ENCODE results near the gene MED13.
"Not testable (repeated sequence)": the region's sequence is repeated elsewhere in the genome, so short reads cannot be mapped to it uniquely, and the experiment has no call there.

The MED13 gene

DNA sequence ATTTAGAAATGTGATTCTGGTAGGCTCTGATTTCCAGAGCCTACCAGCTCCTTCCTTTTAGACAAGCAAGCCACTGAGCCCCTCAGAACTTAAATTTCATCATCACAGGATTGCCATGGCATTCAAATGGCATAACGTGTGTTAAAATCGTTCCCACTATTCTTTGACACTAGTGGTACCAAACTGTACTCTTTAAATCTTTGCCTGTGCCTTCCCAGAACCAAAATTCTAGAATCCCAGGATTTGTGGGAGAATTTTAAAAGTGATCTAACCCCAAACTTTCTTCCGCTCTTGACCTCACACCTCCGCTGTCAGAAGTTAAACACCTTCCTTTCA is 137.0 kb downstream of the MED13 start:
- H3K9ac ChIP-seq (ENCODE audit: low read depth in 1 of 2, low read length in 2 of 2): peak overlapping the region in 1 of 2 donors; percentile 69
- peaks cover 11 to 14% of the 10 kb centered on the region in 2 donors for H3K4me1 ChIP-seq (ENCODE audit: control insufficient read depth in 1 of 2, insufficient read depth in 2 of 2, low read length in 2 of 2)
- peak overlapping the region; percentile 80 to 89 for H3K4me3 ChIP-seq (ENCODE audit: low read depth in 1 of 2, low read length in 2 of 2)
- no peaks in the 10 kb centered on the region for H3K27me3 ChIP-seq (ENCODE audit: control insufficient read depth in 1 of 2, insufficient read depth in 2 of 2, low read length in 2 of 2)
- peaks cover 2 to 12% of the 10 kb centered on the region in 2 donors for H3K36me3 ChIP-seq (ENCODE audit: control insufficient read depth in 1 of 2, insufficient read depth in 2 of 2, low read length in 2 of 2)
- no peaks in the 10 kb centered on the region for H3K9me3 ChIP-seq (ENCODE audit: control insufficient read depth in 1 of 2, low read length in 2 of 2)
- H3K27ac ChIP-seq (ENCODE audit: low read depth, low read length): no peak overlapping the region

GRCh38 chr17:61927208-61928100 is 137.6 kb downstream of the MED13 start, which contains the start of gene INTS2:
INTS2 (minus strand) TSS chr17:61927982; CDS start chr17:61926644, 1,338 bp downstream.
- peaks cover 11 to 14% of the 10 kb centered on the region in 2 donors for H3K4me1 ChIP-seq (ENCODE audit: control insufficient read depth in 1 of 2, insufficient read depth in 2 of 2, low read length in 2 of 2)
- peak within 1 kb of the TSS; percentile 72 for H3K27ac ChIP-seq (ENCODE audit: low read depth, low read length)
- H3K4me3 ChIP-seq (ENCODE audit: low read depth in 1 of 2, low read length in 2 of 2): peak within 1 kb of the TSS; percentile 80 to 89

DNA sequence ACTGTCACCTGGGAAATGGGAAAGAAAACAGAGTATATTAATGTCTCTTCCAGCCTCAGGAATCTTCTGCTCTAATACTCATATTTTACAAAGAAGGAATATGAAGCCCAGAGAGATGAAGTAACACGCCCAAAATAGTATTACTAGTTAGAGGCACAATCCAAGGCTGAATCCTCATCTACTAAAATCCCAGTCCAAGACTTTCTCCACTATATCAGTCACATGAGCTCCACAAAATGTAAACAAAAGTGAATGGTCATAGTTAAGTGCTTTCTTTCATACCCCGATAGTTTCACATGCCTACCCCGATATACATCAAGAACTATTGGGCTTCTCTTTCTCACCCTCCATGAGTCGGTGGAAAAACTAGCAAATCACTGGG is 138.3 kb downstream of the MED13 start:
- H3K27me3 ChIP-seq (ENCODE audit: control insufficient read depth in 1 of 2, insufficient read depth in 2 of 2, low read length in 2 of 2): no peaks in the 10 kb centered on the region
- H3K27ac ChIP-seq (ENCODE audit: low read depth, low read length): no peak overlapping the region
- peaks cover 11 to 14% of the 10 kb centered on the region in 2 donors for H3K4me1 ChIP-seq (ENCODE audit: control insufficient read depth in 1 of 2, insufficient read depth in 2 of 2, low read length in 2 of 2)
- peak overlapping the region; percentile 80 to 89 for H3K4me3 ChIP-seq (ENCODE audit: low read depth in 1 of 2, low read length in 2 of 2)
- no peaks in the 10 kb centered on the region for H3K9me3 ChIP-seq (ENCODE audit: control insufficient read depth in 1 of 2, low read length in 2 of 2)
- H3K9ac ChIP-seq (ENCODE audit: low read depth in 1 of 2, low read length in 2 of 2): peak overlapping the region; percentile 53 to 69
- H3K36me3 ChIP-seq (ENCODE audit: control insufficient read depth in 1 of 2, insufficient read depth in 2 of 2, low read length in 2 of 2): peaks cover 2 to 12% of the 10 kb centered on the region in 2 donors

More at GRCh38 chr17:61927208-61928100, 137.6 kb downstream of the MED13 start, which contains the start of gene INTS2:
- Histone ChIP-seq H3K9ac (ENCODE audit: low read depth in 1 of 2, low read length in 2 of 2) (peak within 1 kb of the TSS; percentile 53 to 69), H3K27me3 (ENCODE audit: control insufficient read depth in 1 of 2, insufficient read depth in 2 of 2, low read length in 2 of 2) (no peaks in the 10 kb centered on the region), H3K36me3 (ENCODE audit: control insufficient read depth in 1 of 2, insufficient read depth in 2 of 2, low read length in 2 of 2) (peaks cover 2 to 12% of the 10 kb centered on the region in 2 donors), H3K9me3 (ENCODE audit: control insufficient read depth in 1 of 2, low read length in 2 of 2) (no peaks in the 10 kb centered on the region)

GRCh38 chr17:61915162-61915561 is 149.9 kb downstream of the MED13 start:
- not testable (repeated sequence) for H3K27me3 ChIP-seq (ENCODE audit: control insufficient read depth in 1 of 2, insufficient read depth in 2 of 2, low read length in 2 of 2); H3K9ac ChIP-seq (ENCODE audit: low read depth in 1 of 2, low read length in 2 of 2); H3K4me1 ChIP-seq (ENCODE audit: control insufficient read depth in 1 of 2, insufficient read depth in 2 of 2, low read length in 2 of 2); H3K27ac ChIP-seq (ENCODE audit: low read depth, low read length); H3K9me3 ChIP-seq (ENCODE audit: control insufficient read depth in 1 of 2, low read length in 2 of 2); H3K4me3 ChIP-seq (ENCODE audit: low read depth in 1 of 2, low read length in 2 of 2)
- H3K36me3 ChIP-seq (ENCODE audit: control insufficient read depth in 1 of 2, insufficient read depth in 2 of 2, low read length in 2 of 2): peaks cover under 1 to 23% of the 10 kb centered on the region in 2 donors

- Histone ChIP-seq H3K4me3 (ENCODE audit: low read depth in 1 of 2, low read length in 2 of 2) (no peak overlapping the region), H3K27me3 (ENCODE audit: control insufficient read depth in 1 of 2, insufficient read depth in 2 of 2, low read length in 2 of 2) (no peaks in the 10 kb centered on the region), H3K9me3 (ENCODE audit: control insufficient read depth in 1 of 2, low read length in 2 of 2) (no peaks in the 10 kb centered on the region), H3K9ac (ENCODE audit: low read depth in 1 of 2, low read length in 2 of 2) (no peak overlapping the region), H3K4me1 (ENCODE audit: control insufficient read depth in 1 of 2, insufficient read depth in 2 of 2, low read length in 2 of 2) (no peaks in the 10 kb centered on the region), H3K36me3 (ENCODE audit: control insufficient read depth in 1 of 2, insufficient read depth in 2 of 2, low read length in 2 of 2) (peaks cover 10 to 23% of the 10 kb centered on the region in 2 donors), H3K27ac (ENCODE audit: low read depth, low read length) (no peak overlapping the region)
Observed at GRCh38 chr17:61908292-61909037, 156.6 kb downstream of the MED13 start.

GRCh38 chr17:61907361-61907760 is 157.7 kb downstream of the MED13 start:
- H3K9me3 ChIP-seq (ENCODE audit: control insufficient read depth in 1 of 2, low read length in 2 of 2): no peaks in the 10 kb centered on the region
- no peaks in the 10 kb centered on the region for H3K4me1 ChIP-seq (ENCODE audit: control insufficient read depth in 1 of 2, insufficient read depth in 2 of 2, low read length in 2 of 2)
- no peak overlapping the region for H3K9ac ChIP-seq (ENCODE audit: low read depth in 1 of 2, low read length in 2 of 2)
- H3K36me3 ChIP-seq (ENCODE audit: control insufficient read depth in 1 of 2, insufficient read depth in 2 of 2, low read length in 2 of 2): peaks cover 10 to 23% of the 10 kb centered on the region in 2 donors
- no peak overlapping the region for H3K4me3 ChIP-seq (ENCODE audit: low read depth in 1 of 2, low read length in 2 of 2)
- H3K27ac ChIP-seq (ENCODE audit: low read depth, low read length): no peak overlapping the region
- H3K27me3 ChIP-seq (ENCODE audit: control insufficient read depth in 1 of 2, insufficient read depth in 2 of 2, low read length in 2 of 2): no peaks in the 10 kb centered on the region

DNA sequence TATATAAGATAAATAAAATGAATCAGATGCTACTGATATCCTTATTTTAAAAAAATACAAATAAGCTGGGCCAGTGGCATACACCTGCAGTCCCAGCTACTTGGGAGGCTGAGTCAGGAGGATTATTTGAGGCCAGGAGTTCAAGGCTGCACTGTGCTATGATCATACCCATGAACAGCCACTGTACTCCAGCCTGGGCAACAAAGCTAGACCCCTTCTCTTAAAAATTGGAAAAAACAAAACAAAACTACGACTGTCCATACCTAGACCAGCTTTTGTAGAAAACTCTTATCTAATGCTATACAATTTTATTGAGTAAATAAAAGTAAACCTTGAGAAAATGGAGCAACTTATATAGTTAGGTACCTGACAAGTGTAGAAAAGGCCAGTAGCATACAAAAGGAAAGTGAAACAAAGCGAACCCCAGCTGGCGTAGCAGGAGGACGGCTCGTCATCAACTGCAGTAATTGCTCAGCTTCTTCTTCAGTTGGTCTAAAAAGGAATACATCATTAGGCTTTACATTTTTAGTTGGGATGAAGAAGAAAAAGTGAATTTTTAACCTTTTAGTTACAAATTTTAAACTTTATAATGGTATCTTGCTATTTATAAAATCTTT is 160.9 kb downstream of the MED13 start:
- H3K36me3 ChIP-seq (ENCODE audit: control insufficient read depth in 1 of 2, insufficient read depth in 2 of 2, low read length in 2 of 2): peaks cover 11% of the 10 kb centered on the region in 2 donors
- peak overlapping the region in 1 of 2 donors; percentile 54 for H3K4me3 ChIP-seq (ENCODE audit: low read depth in 1 of 2, low read length in 2 of 2)
- H3K4me1 ChIP-seq (ENCODE audit: control insufficient read depth in 1 of 2, insufficient read depth in 2 of 2, low read length in 2 of 2): no peaks in the 10 kb centered on the region
- no peaks in the 10 kb centered on the region for H3K9me3 ChIP-seq (ENCODE audit: control insufficient read depth in 1 of 2, low read length in 2 of 2)
- peak overlapping the region in 1 of 2 donors; percentile 2 for H3K9ac ChIP-seq (ENCODE audit: low read depth in 1 of 2, low read length in 2 of 2)
- H3K27ac ChIP-seq (ENCODE audit: low read depth, low read length): no peak overlapping the region
- no peaks in the 10 kb centered on the region for H3K27me3 ChIP-seq (ENCODE audit: control insufficient read depth in 1 of 2, insufficient read depth in 2 of 2, low read length in 2 of 2)

DNA sequence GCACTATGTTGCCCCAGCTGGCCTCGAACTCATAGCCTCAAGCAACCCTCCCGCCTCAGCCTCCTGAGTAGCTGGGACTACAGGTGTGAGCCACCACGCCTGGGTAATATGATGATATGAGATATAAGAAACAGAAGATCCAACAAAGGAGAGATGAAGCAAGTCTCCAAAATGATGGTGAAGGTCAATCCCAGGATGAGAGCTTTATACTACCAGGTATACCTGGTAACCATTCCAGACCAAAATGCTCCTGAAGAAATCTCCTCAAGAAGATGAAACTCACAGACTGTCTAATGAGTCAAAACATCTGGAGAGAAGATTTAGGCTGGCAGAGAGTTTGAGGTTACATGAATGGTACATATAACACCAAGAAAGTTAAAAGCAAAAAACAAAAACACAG is 161.8 kb downstream of the MED13 start:
- H3K9me3 ChIP-seq (ENCODE audit: control insufficient read depth in 1 of 2, low read length in 2 of 2): no peaks in the 10 kb centered on the region
- H3K27ac ChIP-seq (ENCODE audit: low read depth, low read length): no peak overlapping the region
- H3K27me3 ChIP-seq (ENCODE audit: control insufficient read depth in 1 of 2, insufficient read depth in 2 of 2, low read length in 2 of 2): no peaks in the 10 kb centered on the region
- H3K9ac ChIP-seq (ENCODE audit: low read depth in 1 of 2, low read length in 2 of 2): no peak overlapping the region
- peaks cover 9 to 11% of the 10 kb centered on the region in 2 donors for H3K36me3 ChIP-seq (ENCODE audit: control insufficient read depth in 1 of 2, insufficient read depth in 2 of 2, low read length in 2 of 2)
- H3K4me1 ChIP-seq (ENCODE audit: control insufficient read depth in 1 of 2, insufficient read depth in 2 of 2, low read length in 2 of 2): no peaks in the 10 kb centered on the region
- no peak overlapping the region for H3K4me3 ChIP-seq (ENCODE audit: low read depth in 1 of 2, low read length in 2 of 2)

DNA sequence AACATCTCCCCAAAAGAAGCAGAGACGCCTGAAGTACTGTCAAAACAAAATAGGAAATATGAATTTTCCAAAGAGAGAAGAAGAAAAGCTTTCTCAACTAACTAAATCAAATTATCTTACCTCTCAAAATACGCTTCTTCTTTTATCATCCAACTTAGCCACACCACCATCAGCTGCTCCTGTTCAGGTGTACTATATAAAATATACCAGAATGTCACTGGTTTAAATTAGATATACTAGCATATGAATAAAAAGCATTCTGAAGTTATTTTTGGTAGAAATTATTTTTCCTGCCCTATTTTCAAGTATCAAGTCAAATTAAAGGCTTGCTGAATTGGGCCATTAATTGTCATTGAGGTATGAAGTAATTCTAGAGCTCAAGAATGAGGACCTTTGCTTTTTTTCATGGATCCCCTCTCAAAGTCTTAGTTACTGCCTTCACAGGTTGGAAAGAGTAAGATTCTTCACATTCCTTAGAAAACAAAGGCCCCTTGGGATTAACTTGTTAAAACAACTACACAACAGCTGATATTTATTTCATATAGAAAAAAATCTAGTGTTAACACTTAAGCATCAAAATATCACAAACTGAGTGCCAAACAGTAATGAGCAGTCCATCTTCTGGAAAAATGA is 167.4 kb downstream of the MED13 start:
- peaks cover 4% of the 10 kb centered on the region in 2 donors for H3K36me3 ChIP-seq (ENCODE audit: control insufficient read depth in 1 of 2, insufficient read depth in 2 of 2, low read length in 2 of 2)

More for the DNA sequence above, 167.4 kb downstream of the MED13 start:
- H3K9ac ChIP-seq (ENCODE audit: low read depth in 1 of 2, low read length in 2 of 2): no peak overlapping the region
- no peak overlapping the region for H3K4me3 ChIP-seq (ENCODE audit: low read depth in 1 of 2, low read length in 2 of 2)
- no peaks in the 10 kb centered on the region for H3K9me3 ChIP-seq (ENCODE audit: control insufficient read depth in 1 of 2, low read length in 2 of 2)
- no peak overlapping the region for H3K27ac ChIP-seq (ENCODE audit: low read depth, low read length)
- H3K4me1 ChIP-seq (ENCODE audit: control insufficient read depth in 1 of 2, insufficient read depth in 2 of 2, low read length in 2 of 2): no peaks in the 10 kb centered on the region
- H3K27me3 ChIP-seq (ENCODE audit: control insufficient read depth in 1 of 2, insufficient read depth in 2 of 2, low read length in 2 of 2): no peaks in the 10 kb centered on the region
